Fibroblast of lung (primary cell): ENCODE measurements around the gene DLG2. TPM values are rescaled to one million over a fixed set of nuclear protein-coding genes. Genes with fewer than 3 reads are reported as not detected.

ENCODE experiments used
- DNase-seq, 2 donors: peaks; one replicate each; pipeline versions ENCODE4 v3.0.0 to v3.0.0-alpha.2; 2010; ENCODE audit warnings: low read depth in 2 of 2
- H2AFZ ChIP-seq: 2 replicates; pipeline ENCODE4 v1.5.1; 2012; ENCODE audit warnings: low read length, control low read depth, inconsistent platforms
- H3K27ac ChIP-seq: 2 replicates; pipeline ENCODE4 v1.5.1; 2011; ENCODE audit warnings: low read length, control low read depth; ENCODE audit not compliant: insufficient read depth
- H3K27me3 ChIP-seq: 2 replicates; pipeline ENCODE4 v1.5.1; 2011; ENCODE audit warnings: mild to moderate bottlenecking, low read length; ENCODE audit not compliant: control insufficient read depth, insufficient read depth
- H3K36me3 ChIP-seq: 2 replicates; pipeline ENCODE4 v1.5.1; 2011; ENCODE audit warnings: low read length; ENCODE audit not compliant: control insufficient read depth, insufficient read depth
- H3K4me1 ChIP-seq: 2 replicates; pipeline ENCODE4 v1.5.1; 2011; ENCODE audit warnings: low read length; ENCODE audit not compliant: control insufficient read depth, insufficient read depth; ENCODE audit errors: extremely low read depth
- H3K4me2 ChIP-seq: 2 replicates; pipeline ENCODE4 v1.5.1; 2011; ENCODE audit warnings: low read length, control low read depth; ENCODE audit not compliant: insufficient read depth; ENCODE audit errors: extremely low read depth
- H3K4me3 ChIP-seq, 4 experiments: fragments of 200-600 bp in 1 of 4; sonication (generic) in 1 of 4; replicated peaks in 1 of 4; 2 replicates each; pipeline ENCODE4 v1.5.1; 2011 to 2016; ENCODE audit warnings: low read length in 4 of 4, low read depth in 3 of 4, mild to moderate bottlenecking in 3 of 4, control low read depth in 2 of 4, inconsistent platforms in 1 of 4, mixed read lengths in 1 of 4; ENCODE audit not compliant: insufficient read depth in 1 of 4; ENCODE audit errors: control extremely low read depth in 1 of 4
- H3K79me2 ChIP-seq: 2 replicates; pipeline ENCODE4 v1.5.1; 2012; ENCODE audit warnings: mild to moderate bottlenecking, low read length, inconsistent platforms; ENCODE audit not compliant: control insufficient read depth, insufficient read depth
- H3K9ac ChIP-seq: 2 replicates; pipeline ENCODE4 v1.5.1; 2011; ENCODE audit warnings: mild to moderate bottlenecking, low read length, control low read depth; ENCODE audit not compliant: insufficient read depth
- H3K9me3 ChIP-seq: 2 replicates; pipeline ENCODE4 v1.5.1; 2012; ENCODE audit warnings: low read depth, low read length; ENCODE audit not compliant: control insufficient read depth, insufficient read depth
- H4K20me1 ChIP-seq: 2 replicates; pipeline ENCODE4 v1.5.1; 2011; ENCODE audit warnings: low read length; ENCODE audit not compliant: control insufficient read depth, insufficient read depth; ENCODE audit errors: extremely low read depth
- CTCF ChIP-seq, 2 donors: IDR thresholded peaks in 1 of 2; conservative IDR thresholded peaks in 1 of 2; 1 replicate in 1 of 2; 2 replicates in 1 of 2; pipeline ENCODE4 v1.5.1; 2011 to 2012; ENCODE audit warnings: low read length in 2 of 2, control low read depth in 1 of 2, inconsistent platforms in 1 of 2, low read depth in 1 of 2, mild to moderate bottlenecking in 1 of 2
- EZH2 ChIP-seq: IDR thresholded peaks from 2 replicates; pipeline ENCODE4 v1.5.1; 2012; ENCODE audit warnings: low read length, control low read depth, mild to moderate bottlenecking; ENCODE audit errors: missing control alignments
- polyA plus RNA-seq, 2 donors: library from polyadenylated mRNA; depleted of rRNA in 1 of 2; stranded (reverse) in 1 of 2; unstranded in 1 of 2; fragments of >200 nt; gene quantifications; 2 replicates each; pipeline ENCODE4 v1.2.1, GENCODE V29; 2011 to 2012; ENCODE audit warnings: missing spikeins in 1 of 2
- total RNA-seq: library from RNA; depleted of rRNA; stranded (reverse); fragments of >200 nt; gene quantifications from 2 replicates; pipeline ENCODE4 v1.2.1, GENCODE V29; 2014

The DLG2 gene
- total and polyA plus RNA-seq, 2 donors (not counting 1 experiment from before 2014, with no cell fraction given) = 0.77 to 2.3 TPM

GRCh38 chr11:84236436-84236835 is 1390.7 kb downstream of the DLG2 start:
- Histone ChIP-seq H4K20me1 (no peaks in the 10 kb centered on the region), H3K79me2 (no peaks in the 10 kb centered on the region), H3K9ac (no peak overlapping the region), H3K4me3 (no peak overlapping the region), H3K27ac (no peak overlapping the region), H3K9me3 (no peaks in the 10 kb centered on the region), H3K4me2 (no peak overlapping the region), H2AFZ (no peak overlapping the region), H3K4me1 (no peaks in the 10 kb centered on the region), H3K36me3 (no peaks in the 10 kb centered on the region), H3K27me3 (no peaks in the 10 kb centered on the region)
- no peak for TF ChIP-seq CTCF (conservative IDR thresholded peaks at IDR 0.05 in 1 of 2, IDR thresholded peaks at IDR 0.05 in 1 of 2; ENCODE audit: low read depth in 1 of 2, low read length in 2 of 2)
- TF ChIP-seq EZH2 = no peak
- DNase-seq = no peak

GRCh38 chr11:84234462-84235202 is 1392.5 kb downstream of the DLG2 start:
- Histone ChIP-seq H3K36me3 (no peaks in the 10 kb centered on the region), H3K4me3 (no peak overlapping the region), H3K9me3 (no peaks in the 10 kb centered on the region), H3K27ac (no peak overlapping the region), H4K20me1 (no peaks in the 10 kb centered on the region), H3K4me2 (no peak overlapping the region), H3K27me3 (no peaks in the 10 kb centered on the region), H3K79me2 (no peaks in the 10 kb centered on the region), H2AFZ (no peak overlapping the region), H3K4me1 (no peaks in the 10 kb centered on the region), H3K9ac (no peak overlapping the region)
- no peak for DNase-seq
- TF ChIP-seq CTCF (conservative IDR thresholded peaks at IDR 0.05 in 1 of 2, IDR thresholded peaks at IDR 0.05 in 1 of 2; ENCODE audit: low read depth in 1 of 2, low read length in 2 of 2) = no peak
- TF ChIP-seq EZH2 = no peak

GRCh38 chr11:84234011-84234410 is 1393.1 kb downstream of the DLG2 start:
- DNase-seq = no peak
- no peak overlapping the region for H2AFZ ChIP-seq
- H3K9ac ChIP-seq = no peak overlapping the region
- no peaks in the 10 kb centered on the region for H4K20me1 ChIP-seq
- TF ChIP-seq EZH2 = no peak
- TF ChIP-seq CTCF (conservative IDR thresholded peaks at IDR 0.05 in 1 of 2, IDR thresholded peaks at IDR 0.05 in 1 of 2; ENCODE audit: low read depth in 1 of 2, low read length in 2 of 2) = no peak
- H3K27me3 ChIP-seq = no peaks in the 10 kb centered on the region
- H3K4me3 ChIP-seq = no peak overlapping the region
- H3K36me3 ChIP-seq = no peaks in the 10 kb centered on the region
- H3K27ac ChIP-seq = no peak overlapping the region
- H3K9me3 ChIP-seq = no peaks in the 10 kb centered on the region
- H3K79me2 ChIP-seq = no peaks in the 10 kb centered on the region
- no peaks in the 10 kb centered on the region for H3K4me1 ChIP-seq
- no peak overlapping the region for H3K4me2 ChIP-seq
